PC-3 (cell line): ENCODE results near the gene CCNY. TPM values are rescaled to one million over a fixed set of nuclear protein-coding genes. Genes with fewer than 3 reads are reported as not detected.

Source experiments
- ATAC-seq: fragments of 200-7000 bp; cut with Tn5 transposase; 2 replicates; pipeline ENCODE4 v1.9.1; 2020; ENCODE audit warnings: mild to moderate bottlenecking, moderate library complexity
- BruUV-seq: library from RNA; stranded (reverse); fragments of 400-500 nt; replicated peaks from 2 replicates; lab custom pipeline; 2021; lab: Mats Ljungman, UMichigan
- CTCF ChIA-PET: fragments of 300-600 bp; sonication (Branson Sonifier 250); formaldehyde crosslinking; loops from one replicate; lab custom pipeline; 2022; ENCODE audit warnings: antibody characterized with exemption; lab: Charles Lee
- POLR2A ChIA-PET: fragments of 300-600 bp; sonication (Branson Sonifier 250); formaldehyde crosslinking; loops from one replicate; lab custom pipeline; 2022; ENCODE audit warnings: antibody characterized with exemption; ENCODE audit not compliant: unreplicated experiment; lab: Charles Lee
- DNase-seq: peaks from one replicate; pipeline ENCODE4 v3.0.0-alpha.2; 2015
- H2AFZ ChIP-seq: fragments of 300-600 bp; sonication (generic); 2 replicates; pipeline ENCODE4 v1.6.0; 2016; ENCODE audit warnings: antibody characterized with exemption, low read length
- H3F3A ChIP-seq: fragments of 300-600 bp; sonication (generic); one replicate; pipeline ENCODE4 v1.6.0; 2017; ENCODE audit warnings: antibody characterized with exemption, low read length, control low read depth, mild to moderate bottlenecking; ENCODE audit not compliant: unreplicated experiment
- H3K27ac ChIP-seq: fragments of 300-600 bp; sonication (generic); 2 replicates; pipeline ENCODE4 v1.5.1; 2016; ENCODE audit warnings: mild to moderate bottlenecking, low read length
- H3K27me3 ChIP-seq: fragments of 300-600 bp; sonication (generic); 2 replicates; pipeline ENCODE4 v1.6.1; 2016; ENCODE audit warnings: low read length, mixed read lengths
- H3K36me3 ChIP-seq: fragments of 300-600 bp; sonication (generic); 2 replicates; pipeline ENCODE4 v1.6.1; 2016; ENCODE audit warnings: low read depth, mixed run types, low read length, mixed read lengths
- H3K4me1 ChIP-seq: fragments of 300-600 bp; sonication (generic); 2 replicates; pipeline ENCODE4 v1.5.1; 2016; ENCODE audit warnings: low read length; ENCODE audit not compliant: insufficient read depth
- H3K4me2 ChIP-seq: fragments of 300-600 bp; sonication (generic); 2 replicates; pipeline ENCODE4 v1.6.0; 2016; ENCODE audit warnings: low read length
- H3K4me3 ChIP-seq: fragments of 300-600 bp; sonication (generic); 2 replicates; pipeline ENCODE4 v1.5.1; 2016; ENCODE audit warnings: mild to moderate bottlenecking, low read length, mixed read lengths
- H3K79me2 ChIP-seq: fragments of 300-600 bp; sonication (generic); 2 replicates; pipeline ENCODE4 v1.6.1; 2017; ENCODE audit warnings: low read length, mixed read lengths
- H3K9ac ChIP-seq: fragments of 300-600 bp; sonication (generic); 2 replicates; pipeline ENCODE4 v1.6.0; 2016; ENCODE audit warnings: mild to moderate bottlenecking, low read length
- H3K9me2 ChIP-seq: fragments of 300-600 bp; sonication (generic); replicated peaks from 2 replicates; pipeline ENCODE4 v1.6.1; 2016; ENCODE audit warnings: mixed run types, low read length, mixed read lengths
- H3K9me3 ChIP-seq: fragments of 300-600 bp; sonication (generic); 2 replicates; pipeline ENCODE4 v1.6.1; 2016; ENCODE audit warnings: low read length, mixed read lengths
- H4K20me1 ChIP-seq: fragments of 300-600 bp; sonication (generic); 2 replicates; pipeline ENCODE4 v1.6.1; 2016; ENCODE audit warnings: low read length, mixed read lengths
- CTCF ChIP-seq: fragments of 300-600 bp; sonication (generic); conservative IDR thresholded peaks from 2 replicates; pipeline ENCODE4 v1.5.1; 2017; ENCODE audit warnings: antibody characterized with exemption, low read depth, mild to moderate bottlenecking, low read length
- EZH2 ChIP-seq: fragments of 300-600 bp; sonication (generic); IDR thresholded peaks from one replicate; pipeline ENCODE4 v1.6.1; 2017; ENCODE audit warnings: antibody characterized with exemption, mild to moderate bottlenecking, low read length; ENCODE audit not compliant: unreplicated experiment
- EZH2phosphoT487 ChIP-seq: fragments of 300-600 bp; sonication (generic); IDR thresholded peaks from 2 replicates; pipeline ENCODE4 v1.6.1; 2018; ENCODE audit warnings: mild to moderate bottlenecking, antibody characterized with exemption, low read length, borderline replicate concordance
- intact Hi-C: fragments of 100-400 bp; cut with micrococcal nuclease; formaldehyde crosslinking; loops from 2 replicates; pipeline ENCODE4 v1.9.0; 2023
- total RNA-seq: library from RNA; depleted of rRNA; stranded (reverse); fragments of >200 nt; gene quantifications from 2 replicates; pipeline ENCODE4 v1.2.3, GENCODE V29; 2014

CCNY gene
- total RNA-seq, 1 experiment from 2014 or later = 146 TPM

- intact Hi-C loops = no loop called here
Measured at GRCh38 chr10:35577926-35578617, 241.8 kb downstream of the CCNY start.

DNA sequence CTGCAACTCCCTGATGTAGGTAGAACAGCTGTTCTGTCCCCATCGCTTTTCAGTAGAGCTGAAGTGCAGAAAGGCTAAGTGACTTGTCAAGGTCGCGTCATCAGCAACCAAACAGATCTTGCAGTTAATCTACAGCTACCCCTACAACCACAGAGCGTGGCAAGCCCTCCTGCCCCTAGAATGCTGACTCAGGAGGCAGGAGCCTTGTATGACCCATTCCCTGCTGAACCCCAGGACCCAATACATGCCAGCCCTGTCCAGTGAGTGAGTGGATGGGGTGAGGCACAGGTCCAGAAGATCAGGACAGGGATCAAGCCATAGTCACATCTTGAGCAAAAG lies 242.3 kb downstream of the CCNY start:
- POLR2A ChIA-PET = interaction anchor here (0.6 kb wide), 1 partner anchor 1640 kb away, joined by 3 read pairs; no protein-coding TSS in a partner anchor
- no peaks in the 10 kb centered on the region for H3K27me3 ChIP-seq
- no peaks in the 10 kb centered on the region for H3K79me2 ChIP-seq
- H3K4me1 ChIP-seq = peaks cover 21% of the 10 kb centered on the region
- no peaks in the 10 kb centered on the region for H3K9me3 ChIP-seq
- no peak overlapping the region for H2AFZ ChIP-seq
- CTCF ChIA-PET = no interaction called here
- H3F3A ChIP-seq = peaks cover 4% of the 10 kb centered on the region
- H3K9ac ChIP-seq = no peak overlapping the region
- H3K36me3 ChIP-seq = peaks cover 4% of the 10 kb centered on the region; the same call in 1 of the 2 replicates
- H3K27ac ChIP-seq = no peak overlapping the region
- ATAC-seq = no peak
- H3K4me2 ChIP-seq = no peak overlapping the region
- no TSS peak for BruUV-seq
- H3K9me2 ChIP-seq = no peaks in the 10 kb centered on the region
- TF ChIP-seq CTCF (no peak), EZH2 (no peak), EZH2phosphoT487 (no peak)
- DNase-seq = no peak
- H3K4me3 ChIP-seq = no peak overlapping the region
- intact Hi-C loops = no loop called here
- H4K20me1 ChIP-seq = no peaks in the 10 kb centered on the region

More at GRCh38 chr10:35577926-35578617, 241.8 kb downstream of the CCNY start:
- ChIA-PET POLR2A (interaction anchor here (0.6 kb wide), 1 partner anchor 1640 kb away, joined by 3 read pairs; no protein-coding TSS in a partner anchor), CTCF (no interaction called here)
- no peak overlapping the region for H3K4me2 ChIP-seq
- H3K9ac ChIP-seq = no peak overlapping the region
- ATAC-seq = no peak
- DNase-seq = no peak
- no peaks in the 10 kb centered on the region for H3K9me3 ChIP-seq
- H3K9me2 ChIP-seq = no peaks in the 10 kb centered on the region
- H3K27ac ChIP-seq = no peak overlapping the region
- peaks cover 4% of the 10 kb centered on the region; the same call in 1 of the 2 replicates for H3K36me3 ChIP-seq
- H4K20me1 ChIP-seq = no peaks in the 10 kb centered on the region
- H3F3A ChIP-seq = peaks cover 4% of the 10 kb centered on the region
- no peak overlapping the region for H3K4me3 ChIP-seq
- H2AFZ ChIP-seq = no peak overlapping the region
- no peaks in the 10 kb centered on the region for H3K27me3 ChIP-seq
- H3K4me1 ChIP-seq = peaks cover 21% of the 10 kb centered on the region
- TF ChIP-seq EZH2phosphoT487 (no peak), CTCF (no peak), EZH2 (no peak)
- BruUV-seq = no TSS peak
- H3K79me2 ChIP-seq = no peaks in the 10 kb centered on the region

DNA sequence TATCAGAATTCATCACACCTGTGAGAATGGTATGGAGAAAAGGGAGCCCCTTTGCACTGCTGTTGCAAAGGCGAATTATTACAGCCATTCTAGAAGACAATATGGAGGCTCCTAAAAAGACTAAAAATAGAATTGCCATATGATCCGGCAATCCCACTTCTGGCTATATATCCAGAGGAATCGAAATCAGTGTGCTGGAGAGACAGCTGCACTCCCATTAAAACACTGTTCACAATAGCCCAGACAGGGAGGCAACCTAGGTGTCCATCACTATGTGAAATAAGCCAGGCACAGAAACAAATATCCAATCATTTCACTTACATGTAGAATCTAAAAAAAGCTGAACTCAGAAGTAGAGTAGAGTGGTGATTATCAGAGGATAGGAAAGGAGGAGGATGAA lies 242.8 kb downstream of the CCNY start:
- Histone ChIP-seq H3K4me1 (peaks cover 19% of the 10 kb centered on the region), H4K20me1 (no peaks in the 10 kb centered on the region), H3F3A (peaks cover 4% of the 10 kb centered on the region), H3K27me3 (no peaks in the 10 kb centered on the region), H3K79me2 (no peaks in the 10 kb centered on the region), H3K4me3 (no peak overlapping the region), H3K9me3 (no peaks in the 10 kb centered on the region), H3K9ac (no peak overlapping the region), H3K9me2 (no peaks in the 10 kb centered on the region), H3K4me2 (no peak overlapping the region), H3K27ac (no peak overlapping the region), H2AFZ (no peak overlapping the region), H3K36me3 (peaks cover 4% of the 10 kb centered on the region; the same call in 1 of the 2 replicates)
- ChIA-PET CTCF (interaction anchor here (0.6 kb wide), 1 partner anchor 22 kb away, joined by 3 read pairs; no protein-coding TSS in a partner anchor), POLR2A (no interaction called here)
- no peak for DNase-seq
- intact Hi-C loops = no loop called here
- no peak for ATAC-seq
- TF ChIP-seq EZH2phosphoT487 (no peak), EZH2 (no peak), CTCF (no peak)
- BruUV-seq = no TSS peak
